Mesenteric fat pad (tissue), 1 donor: ENCODE data around the gene OR1N2. TPM values are rescaled to one million over a fixed set of nuclear protein-coding genes. Genes with fewer than 3 reads are reported as not detected.

Experiments
- total RNA-seq: library from RNA; stranded (reverse); fragmentation: NEBNext Ultra II Directional; extraction: Animal tissue kit (Norgen Biotek cat#: 25700); gene quantifications from one replicate; pipeline ENCODE4 v1.2.1, GENCODE V29; 2021
- donor health status: DM: yes; HTN: yes; CAD: no.

Gene OR1N2
- total RNA-seq, 1 donor from 2014 or later = not detected

Other genes starting within 250 kb of the OR1N2 start
- gene PTGS1, start 182.1 kb upstream of the OR1N2 start, total RNA-seq = 16.5 TPM
- not detected for gene OR1J1, start 75.2 kb upstream of the OR1N2 start, total RNA-seq
- gene OR1J2, start 42.3 kb upstream of the OR1N2 start, total RNA-seq = not detected
- not detected for gene OR1J4, start 34.0 kb upstream of the OR1N2 start, total RNA-seq
- not detected for gene OR1N1, start 25.8 kb upstream of the OR1N2 start, total RNA-seq
- gene OR1L8, start 30.3 kb downstream of the OR1N2 start, total RNA-seq = not detected
- gene OR1Q1, start 61.6 kb downstream of the OR1N2 start, total RNA-seq = not detected
- not detected for gene OR1B1, start 104.5 kb downstream of the OR1N2 start, total RNA-seq
- not detected for gene OR1L1, start 108.6 kb downstream of the OR1N2 start, total RNA-seq
- gene OR1L3, start 122.0 kb downstream of the OR1N2 start, total RNA-seq = not detected
- not detected for gene OR1L4, start 170.9 kb downstream of the OR1N2 start, total RNA-seq
- not detected for gene OR1L6, start 189.2 kb downstream of the OR1N2 start, total RNA-seq
- gene OR5C1, start 235.8 kb downstream of the OR1N2 start, total RNA-seq = not detected
- not detected for gene OR1K1, start 247.0 kb downstream of the OR1N2 start, total RNA-seq